IPS-18a (cell line): ENCODE measurements around the gene FSTL4.

Experiments used
- H3K27ac ChIP-seq: one replicate; pipeline ENCODE4 v1.5.1; 2013; ENCODE audit warnings: low read length
- H3K27me3 ChIP-seq: one replicate; pipeline ENCODE4 v1.6.1; 2013; ENCODE audit warnings: mild to moderate bottlenecking, low read length; ENCODE audit not compliant: control insufficient read depth, insufficient read depth
- H3K36me3 ChIP-seq: one replicate; pipeline ENCODE4 v1.6.1; 2013; ENCODE audit warnings: low read depth, low read length; ENCODE audit not compliant: control insufficient read depth
- H3K4me1 ChIP-seq: one replicate; pipeline ENCODE4 v1.6.1; 2013; ENCODE audit warnings: low read depth, low read length; ENCODE audit not compliant: control insufficient read depth
- H3K4me3 ChIP-seq: one replicate; pipeline ENCODE4 v1.5.1; 2013; ENCODE audit warnings: low read length
- H3K9ac ChIP-seq: one replicate; pipeline ENCODE4 v1.6.1; 2013; ENCODE audit warnings: mild to moderate bottlenecking, low read length, moderate library complexity
- H3K9me3 ChIP-seq: one replicate; pipeline ENCODE4 v1.6.1; 2013; ENCODE audit warnings: low read depth, low read length; ENCODE audit not compliant: control insufficient read depth

FSTL4 gene

GRCh38 chr5:133276171-133276570 lies 336.2 kb downstream of the FSTL4 start:
- no peaks in the 10 kb centered on the region for H3K4me1 ChIP-seq
- H3K27ac ChIP-seq, result no peak overlapping the region
- no peak overlapping the region for H3K9ac ChIP-seq
- no peaks in the 10 kb centered on the region for H3K36me3 ChIP-seq
- no peak overlapping the region for H3K4me3 ChIP-seq
- no peaks in the 10 kb centered on the region for H3K9me3 ChIP-seq
- no peaks in the 10 kb centered on the region for H3K27me3 ChIP-seq

- no peak overlapping the region for H3K27ac ChIP-seq
- H3K9ac ChIP-seq, result no peak overlapping the region
- H3K36me3 ChIP-seq, result no peaks in the 10 kb centered on the region
- no peaks in the 10 kb centered on the region for H3K9me3 ChIP-seq
- no peaks in the 10 kb centered on the region for H3K4me1 ChIP-seq
- no peak overlapping the region for H3K4me3 ChIP-seq
- no peaks in the 10 kb centered on the region for H3K27me3 ChIP-seq
Measured at GRCh38 chr5:133275631-133276030, 336.7 kb downstream of the FSTL4 start.

- H3K4me1 ChIP-seq, result no peaks in the 10 kb centered on the region
- H3K9ac ChIP-seq, result no peak overlapping the region
- no peak overlapping the region for H3K4me3 ChIP-seq
- H3K36me3 ChIP-seq, result no peaks in the 10 kb centered on the region
- H3K27ac ChIP-seq, result no peak overlapping the region
- no peaks in the 10 kb centered on the region for H3K27me3 ChIP-seq
- no peaks in the 10 kb centered on the region for H3K9me3 ChIP-seq
Measured at GRCh38 chr5:133274597-133274935, 337.8 kb downstream of the FSTL4 start.

- H3K36me3 ChIP-seq, result no peaks in the 10 kb centered on the region
- no peaks in the 10 kb centered on the region for H3K27me3 ChIP-seq
- no peaks in the 10 kb centered on the region for H3K4me1 ChIP-seq
- H3K4me3 ChIP-seq, result no peak overlapping the region
- H3K9me3 ChIP-seq, result no peaks in the 10 kb centered on the region
- H3K9ac ChIP-seq, result no peak overlapping the region
- H3K27ac ChIP-seq, result no peak overlapping the region
Measured at GRCh38 chr5:133273661-133274596, 338.4 kb downstream of the FSTL4 start.

GRCh38 chr5:133272345-133272744 lies 340.0 kb downstream of the FSTL4 start:
- no peaks in the 10 kb centered on the region for H3K9me3 ChIP-seq
- no peaks in the 10 kb centered on the region for H3K36me3 ChIP-seq
- no peak overlapping the region for H3K9ac ChIP-seq
- H3K4me3 ChIP-seq, result no peak overlapping the region
- no peaks in the 10 kb centered on the region for H3K27me3 ChIP-seq
- H3K27ac ChIP-seq, result no peak overlapping the region
- H3K4me1 ChIP-seq, result no peaks in the 10 kb centered on the region

GRCh38 chr5:133271606-133272005 lies 340.7 kb downstream of the FSTL4 start:
- no peaks in the 10 kb centered on the region for H3K4me1 ChIP-seq

GRCh38 chr5:133269691-133270090 lies 342.6 kb downstream of the FSTL4 start:
- no peaks in the 10 kb centered on the region for H3K36me3 ChIP-seq
- H3K4me1 ChIP-seq, result no peaks in the 10 kb centered on the region
- no peaks in the 10 kb centered on the region for H3K27me3 ChIP-seq
- H3K9me3 ChIP-seq, result no peaks in the 10 kb centered on the region
- H3K4me3 ChIP-seq, result no peak overlapping the region
- no peak overlapping the region for H3K27ac ChIP-seq
- no peak overlapping the region for H3K9ac ChIP-seq

More at GRCh38 chr5:133271606-133272005, 340.7 kb downstream of the FSTL4 start:
- Histone ChIP-seq H3K9ac (no peak overlapping the region), H3K27me3 (no peaks in the 10 kb centered on the region), H3K27ac (no peak overlapping the region), H3K36me3 (no peaks in the 10 kb centered on the region), H3K4me3 (no peak overlapping the region), H3K9me3 (no peaks in the 10 kb centered on the region)

- Histone ChIP-seq H3K27me3 (no peaks in the 10 kb centered on the region), H3K27ac (no peak overlapping the region), H3K9me3 (no peaks in the 10 kb centered on the region), H3K4me1 (no peaks in the 10 kb centered on the region), H3K4me3 (no peak overlapping the region), H3K36me3 (no peaks in the 10 kb centered on the region), H3K9ac (no peak overlapping the region)
Measured at GRCh38 chr5:133267601-133268000, 344.7 kb downstream of the FSTL4 start.

GRCh38 chr5:133266966-133267365 lies 345.4 kb downstream of the FSTL4 start:
- Histone ChIP-seq H3K36me3 (no peaks in the 10 kb centered on the region), H3K27ac (no peak overlapping the region), H3K27me3 (no peaks in the 10 kb centered on the region), H3K4me1 (no peaks in the 10 kb centered on the region), H3K9me3 (no peaks in the 10 kb centered on the region), H3K9ac (no peak overlapping the region), H3K4me3 (no peak overlapping the region)

GRCh38 chr5:133266527-133266878 lies 345.8 kb downstream of the FSTL4 start:
- Histone ChIP-seq H3K36me3 (no peaks in the 10 kb centered on the region), H3K9ac (no peak overlapping the region), H3K27me3 (no peaks in the 10 kb centered on the region), H3K4me3 (no peak overlapping the region), H3K27ac (no peak overlapping the region), H3K9me3 (no peaks in the 10 kb centered on the region), H3K4me1 (no peaks in the 10 kb centered on the region)

- Histone ChIP-seq H3K27me3 (no peaks in the 10 kb centered on the region), H3K9ac (no peak overlapping the region)
Measured at GRCh38 chr5:133265720-133266526, 346.4 kb downstream of the FSTL4 start.

More at GRCh38 chr5:133265720-133266526, 346.4 kb downstream of the FSTL4 start:
- H3K27ac ChIP-seq, result no peak overlapping the region
- H3K36me3 ChIP-seq, result no peaks in the 10 kb centered on the region
- H3K4me1 ChIP-seq, result no peaks in the 10 kb centered on the region
- H3K9me3 ChIP-seq, result no peaks in the 10 kb centered on the region
- no peak overlapping the region for H3K4me3 ChIP-seq
